ENCODE results near the gene SERPINE2.

Gene SERPINE2

DNA sequence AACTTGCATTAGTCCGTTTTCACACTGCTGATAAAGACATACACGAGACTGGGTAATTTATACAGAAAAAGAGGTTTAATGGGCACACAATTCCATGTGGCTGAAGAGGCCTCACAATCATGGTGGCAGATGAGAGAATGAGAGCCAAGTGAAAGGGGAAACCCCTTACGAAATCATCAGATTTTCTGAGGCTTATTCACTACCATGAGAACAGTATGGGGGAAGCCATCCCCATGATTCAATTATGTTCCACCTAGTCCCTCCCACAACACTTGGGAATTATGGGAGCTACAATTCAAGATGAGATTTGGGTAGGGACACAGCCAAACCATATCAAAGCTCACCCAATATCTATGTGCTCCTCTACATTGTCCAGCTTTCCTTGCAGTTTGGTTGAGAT, 16.0 kb upstream of the SERPINE2 start:
- no peaks in the 10 kb centered on the region for H4K20me1 ChIP-seq (ENCODE audit: control insufficient read depth, insufficient read depth, low read depth, low read length)
- no peak overlapping the region for H3K27ac ChIP-seq (ENCODE audit: low read depth, low read length)
- no peaks in the 10 kb centered on the region for H3K27me3 ChIP-seq (ENCODE audit: control insufficient read depth, low read length)

GRCh38 chr2:224046752-224047151, 7.7 kb upstream of the SERPINE2 start:
- Histone ChIP-seq H3K9me3 (ENCODE audit: control insufficient read depth, insufficient read depth, low read length) (no peaks in the 10 kb centered on the region), H3K4me1 (ENCODE audit: control insufficient read depth, low read length) (no peaks in the 10 kb centered on the region), H3F3A (ENCODE audit: control insufficient read depth, insufficient read depth) (no peaks in the 10 kb centered on the region), H3K4me3 (ENCODE audit: low read length) (no peak overlapping the region), H3K27ac (ENCODE audit: low read depth, low read length) (no peak overlapping the region), H3K4me2 (ENCODE audit: low read length) (no peak overlapping the region), H4K20me1 (ENCODE audit: control insufficient read depth, insufficient read depth, low read depth, low read length) (no peaks in the 10 kb centered on the region), H3K9me2 (replicated peaks; ENCODE audit: control insufficient read depth, low read length) (no peaks in the 10 kb centered on the region), H3K79me2 (ENCODE audit: control insufficient read depth, low read length) (no peaks in the 10 kb centered on the region), H3K36me3 (ENCODE audit: control insufficient read depth, low read length) (no peaks in the 10 kb centered on the region), H3K27me3 (ENCODE audit: control insufficient read depth, low read length) (peaks cover 8% of the 10 kb centered on the region)
- no peak for TF ChIP-seq EZH2phosphoT487 (IDR thresholded peaks at IDR 0.05; ENCODE audit: borderline replicate concordance, low read length)
- TF ChIP-seq, protein P1, sequence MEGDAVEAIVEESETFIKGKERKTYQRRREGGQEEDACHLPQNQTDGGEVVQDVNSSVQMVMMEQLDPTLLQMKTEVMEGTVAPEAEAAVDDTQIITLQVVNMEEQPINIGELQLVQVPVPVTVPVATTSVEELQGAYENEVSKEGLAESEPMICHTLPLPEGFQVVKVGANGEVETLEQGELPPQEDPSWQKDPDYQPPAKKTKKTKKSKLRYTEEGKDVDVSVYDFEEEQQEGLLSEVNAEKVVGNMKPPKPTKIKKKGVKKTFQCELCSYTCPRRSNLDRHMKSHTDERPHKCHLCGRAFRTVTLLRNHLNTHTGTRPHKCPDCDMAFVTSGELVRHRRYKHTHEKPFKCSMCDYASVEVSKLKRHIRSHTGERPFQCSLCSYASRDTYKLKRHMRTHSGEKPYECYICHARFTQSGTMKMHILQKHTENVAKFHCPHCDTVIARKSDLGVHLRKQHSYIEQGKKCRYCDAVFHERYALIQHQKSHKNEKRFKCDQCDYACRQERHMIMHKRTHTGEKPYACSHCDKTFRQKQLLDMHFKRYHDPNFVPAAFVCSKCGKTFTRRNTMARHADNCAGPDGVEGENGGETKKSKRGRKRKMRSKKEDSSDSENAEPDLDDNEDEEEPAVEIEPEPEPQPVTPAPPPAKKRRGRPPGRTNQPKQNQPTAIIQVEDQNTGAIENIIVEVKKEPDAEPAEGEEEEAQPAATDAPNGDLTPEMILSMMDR (IDR thresholded peaks at IDR 0.05; ENCODE audit: low read depth, low read length, poor library complexity, severe bottlenecking): no peak

More for the DNA sequence above, 16.0 kb upstream of the SERPINE2 start:
- Histone ChIP-seq H3K79me2 (ENCODE audit: control insufficient read depth, low read length) (no peaks in the 10 kb centered on the region), H3K9me3 (ENCODE audit: control insufficient read depth, insufficient read depth, low read length) (no peaks in the 10 kb centered on the region), H3K36me3 (ENCODE audit: control insufficient read depth, low read length) (no peaks in the 10 kb centered on the region), H3K9me2 (replicated peaks; ENCODE audit: control insufficient read depth, low read length) (no peaks in the 10 kb centered on the region), H3F3A (ENCODE audit: control insufficient read depth, insufficient read depth) (no peaks in the 10 kb centered on the region), H3K4me2 (ENCODE audit: low read length) (no peak overlapping the region), H3K4me3 (ENCODE audit: low read length) (no peak overlapping the region), H3K4me1 (ENCODE audit: control insufficient read depth, low read length) (no peaks in the 10 kb centered on the region)
- TF ChIP-seq, protein P1 (IDR thresholded peaks at IDR 0.05; ENCODE audit: low read depth, low read length, poor library complexity, severe bottlenecking): no peak
- no peak for TF ChIP-seq EZH2phosphoT487 (IDR thresholded peaks at IDR 0.05; ENCODE audit: borderline replicate concordance, low read length)

GRCh38 chr2:224042191-224042696, 3.2 kb upstream of the SERPINE2 start:
- Histone ChIP-seq H3K9me3 (ENCODE audit: control insufficient read depth, insufficient read depth, low read length) (no peaks in the 10 kb centered on the region), H3K27ac (ENCODE audit: low read depth, low read length) (no peak overlapping the region), H3K36me3 (ENCODE audit: control insufficient read depth, low read length) (no peaks in the 10 kb centered on the region), H3F3A (ENCODE audit: control insufficient read depth, insufficient read depth) (no peaks in the 10 kb centered on the region), H3K4me2 (ENCODE audit: low read length) (no peak overlapping the region), H3K79me2 (ENCODE audit: control insufficient read depth, low read length) (no peaks in the 10 kb centered on the region), H3K4me1 (ENCODE audit: control insufficient read depth, low read length) (peaks cover 15% of the 10 kb centered on the region), H3K27me3 (ENCODE audit: control insufficient read depth, low read length) (peaks cover 51% of the 10 kb centered on the region), H3K4me3 (ENCODE audit: low read length) (no peak overlapping the region), H4K20me1 (ENCODE audit: control insufficient read depth, insufficient read depth, low read depth, low read length) (no peaks in the 10 kb centered on the region; the same call in 1 of the 2 replicates), H3K9me2 (replicated peaks; ENCODE audit: control insufficient read depth, low read length) (no peaks in the 10 kb centered on the region)
- TF ChIP-seq, protein P1 (IDR thresholded peaks at IDR 0.05; ENCODE audit: low read depth, low read length, poor library complexity, severe bottlenecking): no peak
- TF ChIP-seq EZH2phosphoT487 (IDR thresholded peaks at IDR 0.05; ENCODE audit: borderline replicate concordance, low read length): no peak
